Fibroblast of skin of right quadriceps (primary cell): Measurements from ENCODE around the gene DAB1.

Experiments used
- DNase-seq: peaks from one replicate; pipeline ENCODE4 v3.0.0-alpha.2; 2013

DAB1 gene

DNA sequence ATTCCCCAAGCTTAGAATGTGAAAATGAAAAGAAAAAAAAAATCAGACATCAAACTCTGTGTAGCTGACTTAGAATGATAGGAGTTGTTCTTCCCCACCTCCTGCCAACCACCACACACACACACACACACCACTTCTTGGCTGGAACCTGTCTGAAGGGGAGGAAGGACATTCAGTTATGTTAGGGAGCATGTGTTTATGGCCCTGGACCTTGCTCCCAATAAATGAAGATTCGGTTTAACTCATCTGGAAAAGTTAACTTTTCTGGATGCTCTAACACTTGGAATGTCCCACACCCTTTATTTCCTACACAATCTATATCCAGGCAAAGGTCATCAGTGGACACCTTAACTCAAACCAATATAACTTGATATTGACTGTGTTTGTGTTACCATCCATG is 112.4 kb downstream of the DAB1 start:
- no peak for DNase-seq

DNA sequence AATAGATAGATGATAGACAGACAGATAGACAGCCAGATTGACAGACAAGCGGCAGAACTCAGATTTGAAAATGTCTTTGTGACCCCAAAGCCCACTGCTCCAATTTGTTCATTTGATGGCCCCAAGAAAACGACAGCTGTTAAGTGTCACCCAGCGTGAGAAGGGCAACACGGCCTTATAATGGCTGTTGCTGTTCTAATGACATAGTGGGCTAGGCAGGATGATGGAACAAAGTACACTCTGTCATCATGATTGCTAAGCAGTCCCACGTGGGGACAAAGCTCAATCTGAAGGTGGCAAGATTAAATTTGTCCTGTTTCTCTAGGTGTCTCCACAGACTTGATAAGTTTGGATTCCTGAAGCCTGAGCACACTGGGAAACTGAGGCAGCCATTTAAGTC is 112.9 kb downstream of the DAB1 start:
- DNase-seq, result no peak

GRCh38 chr1:57309630-57310029 is 114.2 kb downstream of the DAB1 start:
- no peak for DNase-seq

- no peak for DNase-seq
Measured at GRCh38 chr1:57307392-57308170, 116.3 kb downstream of the DAB1 start.

- DNase-seq, result no peak
Measured at GRCh38 chr1:57304591-57304990, 119.3 kb downstream of the DAB1 start.

- DNase-seq, result no peak
Measured at GRCh38 chr1:57302812-57303596, 120.9 kb downstream of the DAB1 start.

DNA sequence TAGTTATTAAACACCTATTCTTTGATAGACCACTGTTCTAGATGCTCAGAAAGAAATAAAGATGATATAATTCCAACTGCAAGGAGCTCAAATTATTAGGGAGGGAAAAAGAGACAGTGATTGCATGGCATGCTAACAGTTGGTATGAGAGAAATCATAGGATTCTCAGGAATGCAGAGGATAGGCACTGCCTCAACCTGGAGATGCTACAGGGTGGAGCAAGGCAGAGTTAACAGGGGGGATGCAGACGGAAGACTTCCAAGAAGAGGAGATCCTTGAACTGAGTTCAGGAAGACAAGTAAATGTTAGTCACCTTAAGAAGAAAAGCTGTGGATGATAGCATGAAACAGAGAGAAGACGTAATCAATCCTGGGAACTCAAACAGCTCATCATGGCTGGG is 123.7 kb downstream of the DAB1 start:
- DNase-seq, result peak; percentile 16

- DNase-seq, result no peak
Measured at GRCh38 chr1:57296726-57297250, 127.1 kb downstream of the DAB1 start.

DNA sequence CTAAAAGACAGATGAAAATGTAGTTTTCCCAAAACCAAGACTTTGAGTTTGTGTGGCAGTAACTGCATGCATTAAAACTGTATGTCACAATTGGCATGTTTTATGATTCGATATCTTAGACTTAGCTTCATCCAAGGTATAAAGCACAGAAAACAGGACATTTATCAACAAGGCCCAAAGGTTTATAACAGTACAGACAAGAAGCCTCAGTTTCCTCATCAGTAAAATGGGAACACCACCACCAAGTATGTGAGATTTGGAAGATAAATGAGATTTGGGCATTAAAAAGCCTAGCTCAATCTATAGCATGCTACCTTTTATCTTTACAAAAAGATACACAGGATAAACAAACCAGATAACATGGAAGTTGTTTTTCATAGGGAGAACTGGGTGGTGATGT is 128.5 kb downstream of the DAB1 start:
- no peak for DNase-seq

GRCh38 chr1:57294177-57294576 is 129.7 kb downstream of the DAB1 start:
- no peak for DNase-seq

DNA sequence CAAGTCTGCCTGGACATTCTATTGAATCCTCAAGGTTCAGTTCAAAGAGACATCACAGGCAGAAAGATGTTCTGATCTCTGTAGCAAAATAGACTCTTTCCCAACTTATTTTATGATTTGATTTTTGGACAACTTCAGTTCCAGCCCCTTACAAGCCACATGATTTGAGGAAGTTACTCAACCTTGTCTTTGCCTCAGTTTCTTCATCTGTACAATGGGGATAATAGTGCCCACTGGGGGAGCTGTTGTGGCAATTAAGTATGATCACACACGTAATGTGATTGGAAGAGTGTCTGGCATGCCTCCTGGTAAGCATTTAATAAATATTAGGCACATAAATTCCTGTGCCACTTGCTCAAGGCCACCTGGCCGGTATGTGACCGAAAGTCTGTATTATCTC is 130.6 kb downstream of the DAB1 start:
- no peak for DNase-seq

GRCh38 chr1:57289781-57290180 is 134.1 kb downstream of the DAB1 start:
- no peak for DNase-seq

- no peak for DNase-seq
Measured at GRCh38 chr1:57285992-57286391, 137.9 kb downstream of the DAB1 start.

GRCh38 chr1:57282411-57282810 is 141.4 kb downstream of the DAB1 start:
- no peak for DNase-seq

GRCh38 chr1:57281324-57281723 is 142.5 kb downstream of the DAB1 start:
- DNase-seq, result no peak

DNA sequence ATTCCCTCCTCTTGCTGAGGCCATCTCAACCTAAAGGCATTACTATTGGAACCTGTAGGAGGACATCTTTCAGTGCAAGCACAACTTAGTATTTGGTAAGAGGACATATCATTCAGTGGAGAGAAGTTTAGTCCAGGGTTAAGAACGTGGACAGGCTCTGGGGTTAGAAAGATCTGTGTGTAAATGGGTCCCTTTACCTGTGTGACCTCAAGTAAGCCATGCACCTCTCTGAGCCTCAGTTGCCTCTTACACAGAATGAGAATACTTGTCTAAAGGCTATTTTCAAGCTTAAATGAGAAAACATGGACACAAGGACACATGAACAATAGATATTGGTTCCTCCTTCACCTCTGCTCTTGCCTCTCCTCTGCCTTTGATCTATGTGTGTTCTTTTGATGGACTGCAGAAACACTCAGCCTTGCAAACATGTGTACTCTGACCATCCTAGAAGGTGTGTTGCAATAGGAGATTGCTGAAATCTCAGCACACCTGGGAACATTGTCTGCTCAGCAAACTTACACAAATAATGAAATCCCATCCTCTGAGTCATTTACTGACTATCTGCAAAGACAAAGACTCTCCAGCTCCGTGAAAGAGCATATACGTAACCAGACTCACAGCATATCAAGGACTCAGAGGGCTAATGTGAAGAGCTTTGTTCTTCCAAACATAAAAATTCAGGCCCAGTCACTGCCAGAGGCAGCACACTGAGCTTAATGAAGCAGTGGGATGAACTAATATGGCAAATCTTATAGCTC is 143.8 kb downstream of the DAB1 start:
- DNase-seq, result no peak

GRCh38 chr1:57278558-57278957 is 145.3 kb downstream of the DAB1 start:
- DNase-seq, result no peak

DNA sequence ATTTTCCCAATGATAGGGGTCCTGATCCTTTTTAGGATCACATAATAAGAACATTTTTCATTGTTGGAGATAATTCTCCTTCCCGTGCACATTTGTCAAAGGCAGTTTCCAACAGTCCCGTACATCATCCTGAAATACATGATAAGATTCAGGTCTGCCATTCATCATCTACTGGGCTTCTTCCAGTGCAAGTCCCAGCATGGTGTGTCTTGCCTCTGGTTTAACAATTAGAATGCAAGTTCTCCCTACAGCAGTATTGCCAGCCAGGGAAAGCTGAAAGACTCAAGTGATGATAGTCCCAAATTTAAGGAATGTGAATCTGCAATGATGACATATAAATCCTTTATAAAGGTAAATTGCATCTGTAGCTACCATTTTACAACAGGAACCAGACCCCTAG is 146.2 kb downstream of the DAB1 start:
- no peak for DNase-seq

- DNase-seq, result no peak
Measured at GRCh38 chr1:57276918-57277317, 146.9 kb downstream of the DAB1 start.

DNA sequence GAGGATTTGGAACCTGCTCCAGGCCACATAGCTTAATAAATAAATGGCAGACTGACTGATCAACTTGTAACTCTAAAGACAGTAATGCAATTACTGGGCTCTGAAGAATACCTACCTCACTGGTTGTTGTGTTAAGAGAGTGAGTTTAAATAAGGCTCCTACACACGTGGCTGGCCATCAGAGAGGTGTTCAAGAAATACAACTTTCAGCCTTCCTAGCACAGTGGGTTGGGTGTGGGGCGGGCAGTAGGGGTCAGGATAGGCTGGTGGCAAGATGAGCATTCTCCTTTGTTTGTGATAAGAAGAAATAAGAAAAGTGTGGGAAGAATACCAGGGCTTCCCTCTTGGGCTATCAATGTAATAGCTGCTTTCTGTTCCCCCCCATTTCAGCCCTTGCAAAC is 151.3 kb downstream of the DAB1 start:
- DNase-seq, result no peak

DNA sequence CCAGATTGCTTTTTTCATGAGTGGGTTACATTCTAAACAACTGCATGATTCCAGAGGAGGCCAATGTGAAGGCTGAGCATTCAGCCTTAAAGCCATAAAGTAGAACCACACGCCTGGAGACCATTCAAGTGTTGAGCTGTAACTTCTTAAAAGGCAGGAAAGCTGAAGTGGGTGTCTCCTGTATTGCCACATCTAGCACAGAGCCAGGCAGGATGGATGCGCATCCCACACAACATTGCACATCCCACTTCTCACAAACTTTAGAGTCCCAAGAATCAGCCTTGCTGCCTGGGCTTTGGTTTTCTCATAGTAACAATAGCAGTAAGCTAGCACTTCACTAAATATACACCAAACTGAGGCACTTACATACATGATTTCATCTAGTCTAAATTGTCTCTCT is 151.7 kb downstream of the DAB1 start:
- no peak for DNase-seq

- no peak for DNase-seq
Measured at GRCh38 chr1:57270927-57271698, 152.7 kb downstream of the DAB1 start.
